Measurements from ENCODE around the gene WNT3A.

DNA sequence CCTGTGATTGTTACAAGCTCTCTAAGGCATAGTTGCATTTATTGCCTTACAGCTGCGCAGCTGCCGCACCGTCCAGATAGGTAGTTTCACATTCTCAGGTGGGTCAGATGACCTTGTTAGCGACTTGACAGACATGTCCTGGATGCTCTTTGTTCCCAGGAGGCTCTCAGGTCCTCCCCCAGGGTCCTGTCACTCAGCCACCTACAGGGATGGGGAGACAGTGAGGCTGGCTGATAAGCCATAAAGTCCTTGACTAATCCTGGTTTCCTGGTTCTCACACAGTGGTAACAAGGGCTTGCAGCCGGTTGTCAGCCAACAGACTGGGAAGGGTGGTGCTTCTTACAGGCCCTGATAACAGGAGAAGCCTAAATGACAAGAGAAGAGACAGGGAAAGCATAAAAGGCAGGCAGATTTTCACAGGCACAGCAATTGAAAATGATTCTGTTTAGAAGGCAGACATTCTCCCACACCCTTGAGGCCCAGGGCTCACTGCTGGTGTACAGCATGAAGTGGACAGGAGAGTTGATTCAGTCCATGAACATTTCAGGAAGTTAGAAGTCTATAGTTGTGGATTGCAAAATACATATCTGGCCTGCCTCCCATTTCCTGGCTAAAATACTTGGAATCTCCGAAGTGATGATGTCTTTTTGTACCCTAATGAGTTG lies 78.6 kb downstream of the WNT3A start:
- TF ChIP-seq, protein P1, sequence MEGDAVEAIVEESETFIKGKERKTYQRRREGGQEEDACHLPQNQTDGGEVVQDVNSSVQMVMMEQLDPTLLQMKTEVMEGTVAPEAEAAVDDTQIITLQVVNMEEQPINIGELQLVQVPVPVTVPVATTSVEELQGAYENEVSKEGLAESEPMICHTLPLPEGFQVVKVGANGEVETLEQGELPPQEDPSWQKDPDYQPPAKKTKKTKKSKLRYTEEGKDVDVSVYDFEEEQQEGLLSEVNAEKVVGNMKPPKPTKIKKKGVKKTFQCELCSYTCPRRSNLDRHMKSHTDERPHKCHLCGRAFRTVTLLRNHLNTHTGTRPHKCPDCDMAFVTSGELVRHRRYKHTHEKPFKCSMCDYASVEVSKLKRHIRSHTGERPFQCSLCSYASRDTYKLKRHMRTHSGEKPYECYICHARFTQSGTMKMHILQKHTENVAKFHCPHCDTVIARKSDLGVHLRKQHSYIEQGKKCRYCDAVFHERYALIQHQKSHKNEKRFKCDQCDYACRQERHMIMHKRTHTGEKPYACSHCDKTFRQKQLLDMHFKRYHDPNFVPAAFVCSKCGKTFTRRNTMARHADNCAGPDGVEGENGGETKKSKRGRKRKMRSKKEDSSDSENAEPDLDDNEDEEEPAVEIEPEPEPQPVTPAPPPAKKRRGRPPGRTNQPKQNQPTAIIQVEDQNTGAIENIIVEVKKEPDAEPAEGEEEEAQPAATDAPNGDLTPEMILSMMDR (IDR thresholded peaks at IDR 0.05), result no peak
- TF ChIP-seq POLR2A (IDR thresholded peaks at IDR 0.05), result no peak

Data from esophagus squamous epithelium (tissue), 4 donors.